Measurements from ENCODE around the gene ACRBP.

DNA sequence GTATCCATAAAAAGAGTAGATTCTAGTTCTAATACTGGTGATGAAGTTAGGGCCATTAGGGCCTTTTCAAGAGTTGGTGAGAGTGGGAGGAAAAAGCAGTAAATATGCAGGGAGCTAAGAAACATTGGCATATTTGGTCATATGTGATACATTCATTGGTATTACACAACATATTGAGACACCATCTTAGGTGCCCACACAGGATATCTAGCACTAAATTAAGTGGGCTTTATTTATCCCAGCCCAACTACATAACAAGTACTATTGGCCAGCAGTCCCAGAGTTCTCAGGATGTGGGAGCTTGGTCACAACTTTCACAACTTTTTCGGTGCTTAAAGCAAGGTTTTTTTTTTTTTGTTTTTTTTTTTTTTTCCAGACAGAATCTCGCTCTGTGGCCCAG is 17.7 kb upstream of the ACRBP start:
- TF ChIP-seq POLR2AphosphoS5 (IDR thresholded peaks at IDR 0.05; ENCODE audit: insufficient read depth, low read depth, low read length) (no peak), POLR2A (IDR thresholded peaks at IDR 0.05; ENCODE audit: low read depth, low read length) (no peak), GATA2 (IDR thresholded peaks at IDR 0.05; ENCODE audit: insufficient read depth, insufficient read length, low read depth, low read length) (no peak), MYC (IDR thresholded peaks at IDR 0.05; ENCODE audit: low read depth, low read length) (no peak), EZH2 (IDR thresholded peaks at IDR 0.05; ENCODE audit: borderline replicate concordance, low read depth, low read length, severe bottlenecking) (no peak), FOS (IDR thresholded peaks at IDR 0.05; ENCODE audit: borderline replicate concordance, insufficient read depth, low read length) (no peak), JUN (IDR thresholded peaks at IDR 0.05; ENCODE audit: borderline replicate concordance, insufficient read depth, insufficient read length, low read depth) (no peak)
- TF ChIP-seq, protein P1, sequence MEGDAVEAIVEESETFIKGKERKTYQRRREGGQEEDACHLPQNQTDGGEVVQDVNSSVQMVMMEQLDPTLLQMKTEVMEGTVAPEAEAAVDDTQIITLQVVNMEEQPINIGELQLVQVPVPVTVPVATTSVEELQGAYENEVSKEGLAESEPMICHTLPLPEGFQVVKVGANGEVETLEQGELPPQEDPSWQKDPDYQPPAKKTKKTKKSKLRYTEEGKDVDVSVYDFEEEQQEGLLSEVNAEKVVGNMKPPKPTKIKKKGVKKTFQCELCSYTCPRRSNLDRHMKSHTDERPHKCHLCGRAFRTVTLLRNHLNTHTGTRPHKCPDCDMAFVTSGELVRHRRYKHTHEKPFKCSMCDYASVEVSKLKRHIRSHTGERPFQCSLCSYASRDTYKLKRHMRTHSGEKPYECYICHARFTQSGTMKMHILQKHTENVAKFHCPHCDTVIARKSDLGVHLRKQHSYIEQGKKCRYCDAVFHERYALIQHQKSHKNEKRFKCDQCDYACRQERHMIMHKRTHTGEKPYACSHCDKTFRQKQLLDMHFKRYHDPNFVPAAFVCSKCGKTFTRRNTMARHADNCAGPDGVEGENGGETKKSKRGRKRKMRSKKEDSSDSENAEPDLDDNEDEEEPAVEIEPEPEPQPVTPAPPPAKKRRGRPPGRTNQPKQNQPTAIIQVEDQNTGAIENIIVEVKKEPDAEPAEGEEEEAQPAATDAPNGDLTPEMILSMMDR (IDR thresholded peaks at IDR 0.05; ENCODE audit: extremely low read depth in 1 of 2, insufficient read depth in 1 of 2, low read depth in 1 of 2, low read length in 2 of 2), result no peak
- TF ChIP-seq, protein P2, sequence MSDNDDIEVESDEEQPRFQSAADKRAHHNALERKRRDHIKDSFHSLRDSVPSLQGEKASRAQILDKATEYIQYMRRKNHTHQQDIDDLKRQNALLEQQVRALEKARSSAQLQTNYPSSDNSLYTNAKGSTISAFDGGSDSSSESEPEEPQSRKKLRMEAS (IDR thresholded peaks at IDR 0.05; ENCODE audit: insufficient read depth, insufficient read length), result no peak
